Stimulated activated CD4-positive, alpha-beta T cell treated with anti-CD3 and anti-CD28 coated beads, Interleukin-15, amount 100 ng/mL, for 48 hours (primary cell): ENCODE measurements around the gene TBPL1.

Experiments
- DNase-seq, 2 donors: peaks; one replicate each; pipeline ENCODE4 v3.0.0-alpha.2; 2020; ENCODE audit warnings: low read depth in 2 of 2

The TBPL1 gene

GRCh38 chr6:134007077-134007476 is 54.1 kb downstream of the TBPL1 start:
- no peak for DNase-seq

- no peak for DNase-seq
Observed at GRCh38 chr6:134009876-134010275, 56.9 kb downstream of the TBPL1 start.

- no peak for DNase-seq
Observed at GRCh38 chr6:134010400-134010799, 57.4 kb downstream of the TBPL1 start.

GRCh38 chr6:134010974-134011373 is 58.0 kb downstream of the TBPL1 start:
- DNase-seq, result no peak

- no peak for DNase-seq
Observed at GRCh38 chr6:134014588-134015137, 61.6 kb downstream of the TBPL1 start.

- DNase-seq, result no peak
Observed at GRCh38 chr6:134015719-134016557, 62.9 kb downstream of the TBPL1 start.

- DNase-seq, result no peak
Observed at GRCh38 chr6:134016558-134016814, 63.5 kb downstream of the TBPL1 start.

- no peak for DNase-seq
Observed at GRCh38 chr6:134020071-134020470, 67.0 kb downstream of the TBPL1 start.

- no peak for DNase-seq
Observed at GRCh38 chr6:134020543-134020942, 67.5 kb downstream of the TBPL1 start.

- no peak for DNase-seq
Observed at GRCh38 chr6:134020968-134021367, 67.9 kb downstream of the TBPL1 start.

GRCh38 chr6:134021396-134022122 is 68.5 kb downstream of the TBPL1 start:
- DNase-seq, result no peak

GRCh38 chr6:134022650-134023049 is 69.6 kb downstream of the TBPL1 start:
- DNase-seq, result no peak

GRCh38 chr6:134026597-134026996 is 73.6 kb downstream of the TBPL1 start:
- DNase-seq, result no peak

GRCh38 chr6:134028438-134028837 is 75.4 kb downstream of the TBPL1 start:
- DNase-seq, result no peak

GRCh38 chr6:134029495-134030455 is 76.8 kb downstream of the TBPL1 start:
- DNase-seq, result no peak

GRCh38 chr6:134031696-134032255 is 78.8 kb downstream of the TBPL1 start:
- DNase-seq, result no peak

GRCh38 chr6:134034478-134034877 is 81.5 kb downstream of the TBPL1 start:
- DNase-seq, result no peak

- no peak for DNase-seq
Observed at GRCh38 chr6:134034961-134035822, 82.2 kb downstream of the TBPL1 start.

GRCh38 chr6:134035823-134036296 is 82.8 kb downstream of the TBPL1 start:
- DNase-seq, result no peak

- DNase-seq, result no peak
Observed at GRCh38 chr6:134039116-134039515, 86.1 kb downstream of the TBPL1 start.
